Measurements from ENCODE around the gene ZNF595.

The ZNF595 gene

GRCh38 chr4:125091-125771, 72.1 kb downstream of the ZNF595 start:
- peak overlapping the region; percentile 80 to 84 for H3K4me3 ChIP-seq (ENCODE audit: low read depth in 1 of 2, low read length in 2 of 2)
- H3K27ac ChIP-seq (ENCODE audit: low read length) = peak overlapping the region; percentile 82
- H3K27me3 ChIP-seq (ENCODE audit: low read depth, low read length) = no peaks in the 10 kb centered on the region
- peaks cover 27 to 37% of the 10 kb centered on the region in 2 donors for H3K36me3 ChIP-seq (ENCODE audit: control insufficient read depth in 1 of 2, insufficient read depth in 2 of 2, low read length in 2 of 2)
- H3K9me3 ChIP-seq (ENCODE audit: control insufficient read depth in 1 of 2, low read length in 2 of 2) = peaks cover 8 to 25% of the 10 kb centered on the region in 2 donors
- H3K4me1 ChIP-seq (ENCODE audit: control insufficient read depth in 1 of 2, insufficient read depth in 2 of 2, low read length in 2 of 2) = peaks cover 6 to 14% of the 10 kb centered on the region in 2 donors

GRCh38 chr4:125833-126232, 72.7 kb downstream of the ZNF595 start:
- peaks cover 6 to 14% of the 10 kb centered on the region in 2 donors for H3K4me1 ChIP-seq (ENCODE audit: control insufficient read depth in 1 of 2, insufficient read depth in 2 of 2, low read length in 2 of 2)
- H3K4me3 ChIP-seq (ENCODE audit: low read depth in 1 of 2, low read length in 2 of 2) = peak overlapping the region; percentile 80 to 84
- peaks cover 27 to 43% of the 10 kb centered on the region in 2 donors for H3K36me3 ChIP-seq (ENCODE audit: control insufficient read depth in 1 of 2, insufficient read depth in 2 of 2, low read length in 2 of 2)
- H3K27me3 ChIP-seq (ENCODE audit: low read depth, low read length) = no peaks in the 10 kb centered on the region
- H3K27ac ChIP-seq (ENCODE audit: low read length) = no peak overlapping the region
- peaks cover 8 to 25% of the 10 kb centered on the region in 2 donors for H3K9me3 ChIP-seq (ENCODE audit: control insufficient read depth in 1 of 2, low read length in 2 of 2)

DNA sequence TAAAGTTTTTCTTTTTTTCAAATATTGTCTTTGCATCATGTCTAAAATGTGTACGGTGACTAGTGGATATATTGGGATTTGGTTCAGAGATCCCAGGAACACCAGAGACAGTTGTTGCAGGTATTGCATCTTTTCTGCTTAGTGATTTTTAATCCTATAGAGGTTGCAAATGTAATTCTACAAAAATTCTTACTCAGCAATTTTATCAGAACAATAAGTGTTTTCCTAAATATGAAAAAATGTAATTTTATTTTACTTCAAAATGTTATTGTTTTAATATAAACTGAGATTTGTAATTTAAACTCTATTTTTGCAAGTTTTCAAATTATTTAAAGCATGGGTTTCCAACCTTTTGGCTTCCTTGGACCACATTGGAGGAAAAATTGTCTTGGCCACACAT, 79.4 kb downstream of the ZNF595 start:
- H3K9me3 ChIP-seq (ENCODE audit: control insufficient read depth in 1 of 2, low read length in 2 of 2) = peaks cover 30% of the 10 kb centered on the region in 2 donors
- H3K4me1 ChIP-seq (ENCODE audit: control insufficient read depth in 1 of 2, insufficient read depth in 2 of 2, low read length in 2 of 2) = no peaks in the 10 kb centered on the region
- H3K4me3 ChIP-seq (ENCODE audit: low read depth in 1 of 2, low read length in 2 of 2) = no peak overlapping the region
- H3K27me3 ChIP-seq (ENCODE audit: low read depth, low read length) = no peaks in the 10 kb centered on the region
- no peak overlapping the region for H3K27ac ChIP-seq (ENCODE audit: low read length)
- peaks cover 39 to 93% of the 10 kb centered on the region in 2 donors for H3K36me3 ChIP-seq (ENCODE audit: control insufficient read depth in 1 of 2, insufficient read depth in 2 of 2, low read length in 2 of 2)

Measured in muscle layer of duodenum (tissue), 2 donors.